HG02763 (cell line): Measurements from ENCODE around the gene WIPF3.

Experiments
- ATAC-seq: cut with Tn5 transposase; IDR thresholded peaks from one replicate; pipeline ENCODE4 v1.9.1; 2021; ENCODE audit warnings: mild to moderate bottlenecking, moderate library complexity; ENCODE audit not compliant: unreplicated experiment

The WIPF3 gene

GRCh38 chr7:29843726-29844125, 37.4 kb downstream of the WIPF3 start:
- ATAC-seq: no peak

- ATAC-seq: no peak
Observed at GRCh38 chr7:29844559-29844958, 38.3 kb downstream of the WIPF3 start.

- no peak for ATAC-seq
Observed at GRCh38 chr7:29847496-29847895, 41.2 kb downstream of the WIPF3 start.

- ATAC-seq: no peak
Observed at GRCh38 chr7:29847916-29848315, 41.6 kb downstream of the WIPF3 start.

- ATAC-seq: no peak
Observed at GRCh38 chr7:29848941-29849340, 42.6 kb downstream of the WIPF3 start.

- no peak for ATAC-seq
Observed at GRCh38 chr7:29851487-29851886, 45.2 kb downstream of the WIPF3 start.

GRCh38 chr7:29852457-29852856, 46.1 kb downstream of the WIPF3 start:
- ATAC-seq: no peak

- no peak for ATAC-seq
Observed at GRCh38 chr7:29853072-29853471, 46.8 kb downstream of the WIPF3 start.

- ATAC-seq: no peak
Observed at GRCh38 chr7:29853789-29854188, 47.5 kb downstream of the WIPF3 start.

GRCh38 chr7:29854257-29854938, 48.1 kb downstream of the WIPF3 start:
- ATAC-seq: no peak

GRCh38 chr7:29857654-29858053, 51.3 kb downstream of the WIPF3 start:
- no peak for ATAC-seq

GRCh38 chr7:29858191-29858951, 52.1 kb downstream of the WIPF3 start:
- ATAC-seq: no peak

- ATAC-seq: no peak
Observed at GRCh38 chr7:29859104-29859503, 52.8 kb downstream of the WIPF3 start.

GRCh38 chr7:29859524-29860185, 53.3 kb downstream of the WIPF3 start:
- no peak for ATAC-seq

GRCh38 chr7:29860186-29860585, 53.9 kb downstream of the WIPF3 start:
- no peak for ATAC-seq

- no peak for ATAC-seq
Observed at GRCh38 chr7:29861884-29862283, 55.6 kb downstream of the WIPF3 start.

GRCh38 chr7:29864656-29865055, 58.3 kb downstream of the WIPF3 start:
- ATAC-seq: no peak

- ATAC-seq: no peak
Observed at GRCh38 chr7:29865526-29865925, 59.2 kb downstream of the WIPF3 start.

- ATAC-seq: no peak
Observed at GRCh38 chr7:29866490-29866930, 60.2 kb downstream of the WIPF3 start.

- no peak for ATAC-seq
Observed at GRCh38 chr7:29871787-29872398, 65.6 kb downstream of the WIPF3 start.

GRCh38 chr7:29873644-29874294, 67.5 kb downstream of the WIPF3 start:
- no peak for ATAC-seq
